Gastroesophageal sphincter (tissue), 4 donors: ENCODE data around the gene NAIF1. TPM values are rescaled to one million over a fixed set of nuclear protein-coding genes. Genes with fewer than 3 reads are reported as not detected.

ENCODE experiments used
- ATAC-seq: fragments of 150-250 bp; one replicate; pipeline ENCODE4 v1.9.1; 2016; ENCODE audit warnings: mild to moderate bottlenecking, moderate library complexity
- H3K27ac ChIP-seq, 4 donors: fragments of 200-600 bp; sonication (generic) in 3 of 4; 1 replicate in 3 of 4; 2 replicates in 1 of 4; pipeline ENCODE4 v1.5.1; 2016 to 2019
- H3K27me3 ChIP-seq: fragments of 200-600 bp; sonication (generic); one replicate; pipeline ENCODE4 v1.5.1; 2019
- H3K36me3 ChIP-seq, 2 donors: fragments of 200-600 bp; sonication (generic); one replicate each; pipeline ENCODE4 v1.5.1; 2019; ENCODE audit warnings: control low read depth in 1 of 2
- H3K4me1 ChIP-seq, 3 donors: fragments of 200-600 bp; sonication (generic); 1 replicate in 2 of 3; 2 replicates in 1 of 3; pipeline ENCODE4 v1.5.1; 2016 to 2019; ENCODE audit warnings: control low read depth in 2 of 3
- H3K4me3 ChIP-seq, 2 donors: fragments of 200-600 bp; sonication (generic); one replicate each; pipeline ENCODE4 v1.5.1; 2019; ENCODE audit warnings: mild to moderate bottlenecking in 1 of 2, moderate library complexity in 1 of 2
- H3K9me3 ChIP-seq, 3 donors: fragments of 200-600 bp; sonication (generic); one replicate each; pipeline ENCODE4 v1.5.1; 2017 to 2019; ENCODE audit warnings: control low read depth in 2 of 3
- EP300 ChIP-seq: sonication (generic); formaldehyde crosslinking; IDR thresholded peaks from one replicate; pipeline ENCODE4 v1.6.1; 2017; ENCODE audit warnings: antibody characterized with exemption, mild to moderate bottlenecking
- POLR2A ChIP-seq, 2 donors: fragments of 450-650 bp; IDR thresholded peaks; one replicate each; pipeline ENCODE4 v1.6.1; 2017; ENCODE audit warnings: antibody characterized with exemption in 2 of 2, mild to moderate bottlenecking in 2 of 2, moderate library complexity in 1 of 2
- POLR2AphosphoS5 ChIP-seq: sonication (generic); formaldehyde crosslinking; IDR thresholded peaks from one replicate; pipeline ENCODE4 v1.6.1; 2017; ENCODE audit warnings: antibody characterized with exemption
- WGBS, 2 donors: methylation state at CpG; one replicate each; pipeline ENCODE4 v1.1.5; 2018; ENCODE audit warnings: low coverage in 1 of 2; 5-methylcytosine and 5-hydroxymethylcytosine counted together
- total RNA-seq, 4 donors: library from RNA; depleted of rRNA; stranded (reverse); fragments of >200 nt; gene quantifications; one replicate each; pipeline ENCODE4 v1.1.0, GENCODE V29; 2016
- TF ChIP-seq, protein P1 (sequence below), 4 experiments: fragments of 200-600 bp in 2 of 4; fragments of 450-650 bp in 2 of 4; sonication (generic) in 1 of 4; IDR thresholded peaks; one replicate each; pipeline ENCODE4 v1.5.1; 2017 to 2019; ENCODE audit warnings: antibody characterized with exemption in 4 of 4, mild to moderate bottlenecking in 2 of 4, moderate library complexity in 2 of 4

NAIF1 gene
- total RNA-seq, 4 donors from 2014 or later, result 5.3 to 11.4 (median 8.6) TPM

DNA sequence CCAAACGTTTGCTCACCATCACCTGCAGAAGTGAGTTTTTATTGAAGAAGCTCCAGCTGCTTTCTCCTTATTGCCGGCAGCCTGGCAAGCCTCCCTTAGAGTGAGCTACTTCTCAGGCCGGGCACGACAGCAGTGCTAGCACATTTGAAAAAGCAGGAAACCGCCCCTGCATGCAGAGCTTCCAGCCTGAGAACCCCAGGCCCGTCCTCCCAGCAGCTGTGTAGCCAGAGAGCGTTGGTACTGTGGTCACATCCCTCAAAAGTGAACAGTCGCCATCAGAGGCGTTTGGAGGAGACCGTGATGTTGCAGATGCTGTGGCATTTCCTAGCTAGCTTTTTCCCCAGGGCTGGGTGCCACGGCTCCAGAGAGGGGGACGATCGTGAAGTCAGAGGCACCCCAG, 24.5 kb upstream of the NAIF1 start:
- Histone ChIP-seq H3K27ac (peak overlapping the region in 3 of 4 donors; percentile 93 to 96 (median 94)), H3K27me3 (no peaks in the 10 kb centered on the region), H3K4me3 (peak overlapping the region in 1 of 2 donors; percentile 29), H3K4me1 (peaks cover 10 to 67% (median 31%) of the 10 kb centered on the region in 3 donors), H3K9me3 (no peaks in the 10 kb centered on the region), H3K36me3 (no peaks in the 10 kb centered on the region)
- WGBS, 2 donors, result 46% methylated on average over 8 of the region's 13 CpGs; no CpG with 5 or more reads in 1 of the 2 donors
- no peak for ATAC-seq
- TF ChIP-seq POLR2AphosphoS5 (no peak), POLR2A (IDR thresholded peaks at IDR 0.05) (no peak), EP300 (no peak)
- TF ChIP-seq, protein P1, sequence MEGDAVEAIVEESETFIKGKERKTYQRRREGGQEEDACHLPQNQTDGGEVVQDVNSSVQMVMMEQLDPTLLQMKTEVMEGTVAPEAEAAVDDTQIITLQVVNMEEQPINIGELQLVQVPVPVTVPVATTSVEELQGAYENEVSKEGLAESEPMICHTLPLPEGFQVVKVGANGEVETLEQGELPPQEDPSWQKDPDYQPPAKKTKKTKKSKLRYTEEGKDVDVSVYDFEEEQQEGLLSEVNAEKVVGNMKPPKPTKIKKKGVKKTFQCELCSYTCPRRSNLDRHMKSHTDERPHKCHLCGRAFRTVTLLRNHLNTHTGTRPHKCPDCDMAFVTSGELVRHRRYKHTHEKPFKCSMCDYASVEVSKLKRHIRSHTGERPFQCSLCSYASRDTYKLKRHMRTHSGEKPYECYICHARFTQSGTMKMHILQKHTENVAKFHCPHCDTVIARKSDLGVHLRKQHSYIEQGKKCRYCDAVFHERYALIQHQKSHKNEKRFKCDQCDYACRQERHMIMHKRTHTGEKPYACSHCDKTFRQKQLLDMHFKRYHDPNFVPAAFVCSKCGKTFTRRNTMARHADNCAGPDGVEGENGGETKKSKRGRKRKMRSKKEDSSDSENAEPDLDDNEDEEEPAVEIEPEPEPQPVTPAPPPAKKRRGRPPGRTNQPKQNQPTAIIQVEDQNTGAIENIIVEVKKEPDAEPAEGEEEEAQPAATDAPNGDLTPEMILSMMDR (IDR thresholded peaks at IDR 0.05), result no peak

DNA sequence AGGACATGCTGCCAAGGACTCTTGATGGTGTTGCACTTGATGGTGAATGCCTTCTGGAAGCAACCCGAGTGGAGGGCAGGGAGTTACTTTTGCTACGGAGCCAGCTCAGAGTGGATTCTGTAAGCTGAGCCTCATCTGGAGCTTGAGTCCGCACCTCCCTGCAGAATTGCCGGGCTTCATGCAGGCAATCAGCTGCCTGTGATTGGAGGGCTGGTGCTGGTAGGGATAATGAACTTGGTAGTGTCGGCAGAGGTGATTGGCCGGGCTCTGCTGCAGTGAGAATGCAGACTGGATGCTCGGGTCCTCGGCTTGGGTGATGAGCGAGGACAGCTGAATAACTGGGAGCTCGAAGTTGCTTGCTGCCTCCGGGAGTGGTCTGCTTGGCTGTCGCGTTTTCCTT, 24.0 kb upstream of the NAIF1 start:
- TF ChIP-seq POLR2A (IDR thresholded peaks at IDR 0.05), result no peak
- no peak for TF ChIP-seq POLR2AphosphoS5
- TF ChIP-seq, protein P1 (IDR thresholded peaks at IDR 0.05), result no peak
- no peak for TF ChIP-seq EP300
- 21% methylated on average over 7 of the region's 13 CpGs; no CpG with 5 or more reads in 1 of the 2 donors for WGBS, 2 donors
- Histone ChIP-seq H3K27ac (peak overlapping the region in 3 of 4 donors; percentile 62 to 96 (median 94)), H3K4me3 (peak overlapping the region in 1 of 2 donors; percentile 29), H3K9me3 (no peaks in the 10 kb centered on the region), H3K27me3 (no peaks in the 10 kb centered on the region), H3K36me3 (no peaks in the 10 kb centered on the region), H3K4me1 (peaks cover 10 to 62% (median 31%) of the 10 kb centered on the region in 3 donors)
- peak; percentile 57 for ATAC-seq

DNA sequence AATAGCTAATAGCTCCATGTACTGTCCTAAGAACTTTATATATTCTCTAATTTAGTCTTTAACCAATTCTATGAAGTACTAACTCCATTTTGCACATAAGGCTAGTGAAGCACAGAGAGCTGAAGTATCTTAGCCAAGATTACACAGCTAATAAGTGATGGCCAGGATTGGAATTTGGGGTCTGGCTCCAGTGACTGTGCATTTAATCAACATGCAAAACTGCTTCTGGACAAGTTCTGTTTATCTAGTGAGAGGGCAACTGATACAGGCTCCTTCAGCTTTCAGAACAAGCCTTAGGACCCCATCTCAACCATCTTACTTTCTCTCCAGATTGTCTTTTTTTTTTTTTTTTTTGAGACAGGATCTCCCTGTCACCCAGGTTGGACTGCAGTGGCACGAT, 22.2 kb upstream of the NAIF1 start:
- H3K36me3 ChIP-seq, result no peaks in the 10 kb centered on the region
- no peaks in the 10 kb centered on the region for H3K27me3 ChIP-seq
- H3K9me3 ChIP-seq, result no peaks in the 10 kb centered on the region
- no peak for ATAC-seq
- TF ChIP-seq, protein P1 (IDR thresholded peaks at IDR 0.05), result no peak
- TF ChIP-seq POLR2A (IDR thresholded peaks at IDR 0.05), result no peak
- TF ChIP-seq POLR2AphosphoS5, result no peak
- TF ChIP-seq EP300, result no peak
- peaks cover 3 to 47% (median 22%) of the 10 kb centered on the region in 3 donors for H3K4me1 ChIP-seq
- H3K4me3 ChIP-seq, result no peak overlapping the region
- WGBS, 2 donors, result 80 to 90% methylated on average over 1 of the region's 1 CpG
- H3K27ac ChIP-seq, result no peak overlapping the region

DNA sequence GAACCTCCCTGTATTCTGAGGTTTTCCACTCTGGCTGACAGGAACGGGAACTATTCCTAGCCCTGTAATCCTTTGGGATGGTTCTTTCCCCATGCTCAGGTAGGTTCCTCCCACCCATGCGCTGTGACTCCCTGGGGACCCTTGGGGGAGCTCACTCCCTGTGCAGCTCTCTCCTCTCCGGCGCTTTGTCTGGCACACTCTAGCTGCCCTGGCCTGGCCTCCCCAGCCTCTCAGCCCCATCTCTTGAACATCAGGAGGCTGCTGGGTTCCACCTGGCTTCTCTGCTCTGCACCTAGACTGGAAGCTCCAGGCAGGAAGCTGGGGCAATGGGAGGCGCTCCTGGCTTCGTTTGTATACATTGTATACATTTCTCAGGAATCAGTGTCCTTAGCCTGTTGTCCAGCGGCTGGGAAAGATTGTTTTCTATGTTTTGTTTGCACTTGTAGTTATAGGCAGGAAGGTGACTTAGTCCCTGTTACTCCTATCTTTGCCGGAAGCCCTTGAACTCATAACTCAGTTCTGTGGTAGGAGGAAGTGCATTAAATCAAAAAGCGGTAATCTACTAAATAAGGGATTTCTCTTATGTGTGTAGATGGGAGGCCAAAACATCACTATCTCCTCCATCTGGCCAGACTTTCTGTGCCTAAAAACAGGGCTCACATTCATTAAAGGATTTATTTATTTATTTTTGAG, 21.3 kb upstream of the NAIF1 start:
- ATAC-seq, result no peak

More for the DNA sequence above, 21.3 kb upstream of the NAIF1 start:
- Histone ChIP-seq H3K27ac (no peak overlapping the region), H3K27me3 (no peaks in the 10 kb centered on the region), H3K36me3 (no peaks in the 10 kb centered on the region), H3K4me3 (no peak overlapping the region), H3K9me3 (no peaks in the 10 kb centered on the region), H3K4me1 (peaks cover 3 to 47% (median 16%) of the 10 kb centered on the region in 3 donors)
- 66 to 81% methylated on average over 4 to 5 of the region's 9 CpGs for WGBS, 2 donors
- TF ChIP-seq POLR2AphosphoS5 (no peak), EP300 (no peak), POLR2A (IDR thresholded peaks at IDR 0.05) (no peak)
- TF ChIP-seq, protein P1 (IDR thresholded peaks at IDR 0.05), result no peak
